T1000 (cell line): ENCODE results near the gene AK8.

Experiments
- DNase-seq: peaks from one replicate; lab custom pipeline; 2025; ENCODE audit warnings: mixed read lengths; lab: John Stamatoyannopoulos, UW

AK8 gene

GRCh38 chr9:132825430-132825829 lies 52.7 kb downstream of the AK8 start:
- no peak for DNase-seq

DNA sequence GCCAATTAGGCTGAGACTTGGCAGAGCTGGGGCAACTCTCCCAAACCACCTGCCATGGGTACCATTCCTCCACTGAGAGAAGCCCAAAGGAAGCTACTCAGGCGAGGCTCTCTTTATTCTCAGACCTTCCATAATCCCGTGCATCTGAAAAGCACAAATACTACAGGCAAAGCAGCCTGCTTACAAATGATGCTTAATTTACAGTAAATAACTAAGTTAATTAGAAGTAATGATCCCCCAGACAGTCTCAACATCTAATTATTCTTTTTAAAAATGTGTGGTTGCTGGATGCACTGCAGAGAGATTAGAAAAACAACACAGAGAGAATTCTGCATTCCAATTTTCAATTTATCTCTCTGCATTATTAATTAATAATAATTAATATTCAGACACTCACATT lies 53.1 kb downstream of the AK8 start:
- DNase-seq: no peak

DNA sequence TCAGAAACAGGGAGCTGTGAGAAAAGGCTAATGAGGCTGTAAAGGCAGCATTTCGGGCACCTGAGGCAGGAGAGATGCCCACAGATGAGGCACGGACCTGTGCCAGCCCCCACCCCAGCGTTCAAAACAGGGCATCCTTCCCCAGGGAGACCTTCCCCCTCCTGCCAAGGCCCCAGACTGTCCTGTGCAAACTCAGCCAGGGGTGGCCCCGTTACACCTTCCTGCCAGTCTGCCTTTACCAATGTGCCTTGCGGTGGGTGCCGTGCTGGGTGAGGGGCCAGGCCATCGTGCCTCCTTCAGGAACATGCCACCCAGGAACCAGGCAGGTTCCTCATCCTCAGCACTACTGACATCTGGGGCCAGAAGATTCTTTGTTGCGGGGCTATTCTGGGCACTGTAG lies 53.9 kb downstream of the AK8 start:
- DNase-seq: no peak

GRCh38 chr9:132823370-132824145 lies 54.5 kb downstream of the AK8 start:
- DNase-seq: no peak

DNA sequence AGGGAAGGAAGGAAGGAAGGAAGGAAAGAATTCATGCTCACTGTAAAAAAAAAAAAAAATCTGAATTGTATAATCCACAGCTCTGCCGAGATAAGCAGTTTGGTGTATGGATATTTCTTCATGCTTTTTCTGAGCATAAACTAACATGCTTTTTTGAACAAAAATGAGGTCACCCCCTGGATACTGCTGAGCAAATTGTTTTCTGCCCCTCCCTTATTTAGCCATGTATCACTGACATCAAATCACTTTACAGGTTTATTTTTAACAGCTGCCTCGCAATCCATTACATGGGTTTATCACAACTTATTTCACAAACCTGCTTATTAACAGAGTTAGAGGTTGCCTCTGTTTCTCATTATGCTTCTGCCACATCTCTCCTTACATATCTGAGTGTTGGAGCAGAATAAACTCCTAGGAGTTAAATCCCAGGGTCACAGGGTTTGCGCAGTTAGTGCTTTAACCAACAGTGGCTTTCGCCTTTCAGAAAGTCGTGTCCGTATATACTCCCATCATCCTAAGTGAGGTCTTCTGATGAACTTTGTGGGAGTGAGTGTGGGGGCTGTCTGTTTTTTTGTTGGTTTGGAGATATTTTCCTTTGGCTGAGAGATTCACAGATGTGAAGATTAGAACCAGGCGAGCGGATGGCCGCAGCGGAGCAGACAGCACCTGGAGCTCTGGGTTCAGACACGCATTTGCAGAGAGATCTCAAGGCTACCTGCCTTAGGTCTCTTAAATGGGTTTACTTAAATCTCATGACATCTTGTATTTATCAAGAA lies 57.7 kb downstream of the AK8 start:
- DNase-seq: no peak

GRCh38 chr9:132818588-132818987 lies 59.5 kb downstream of the AK8 start:
- DNase-seq: no peak

- no peak for DNase-seq
Observed at GRCh38 chr9:132814937-132815336, 63.1 kb downstream of the AK8 start.

- DNase-seq: no peak
Observed at GRCh38 chr9:132813115-132813771, 64.8 kb downstream of the AK8 start.

- no peak for DNase-seq
Observed at GRCh38 chr9:132811985-132812384, 66.1 kb downstream of the AK8 start.

GRCh38 chr9:132810314-132810713 lies 67.8 kb downstream of the AK8 start:
- DNase-seq: no peak

DNA sequence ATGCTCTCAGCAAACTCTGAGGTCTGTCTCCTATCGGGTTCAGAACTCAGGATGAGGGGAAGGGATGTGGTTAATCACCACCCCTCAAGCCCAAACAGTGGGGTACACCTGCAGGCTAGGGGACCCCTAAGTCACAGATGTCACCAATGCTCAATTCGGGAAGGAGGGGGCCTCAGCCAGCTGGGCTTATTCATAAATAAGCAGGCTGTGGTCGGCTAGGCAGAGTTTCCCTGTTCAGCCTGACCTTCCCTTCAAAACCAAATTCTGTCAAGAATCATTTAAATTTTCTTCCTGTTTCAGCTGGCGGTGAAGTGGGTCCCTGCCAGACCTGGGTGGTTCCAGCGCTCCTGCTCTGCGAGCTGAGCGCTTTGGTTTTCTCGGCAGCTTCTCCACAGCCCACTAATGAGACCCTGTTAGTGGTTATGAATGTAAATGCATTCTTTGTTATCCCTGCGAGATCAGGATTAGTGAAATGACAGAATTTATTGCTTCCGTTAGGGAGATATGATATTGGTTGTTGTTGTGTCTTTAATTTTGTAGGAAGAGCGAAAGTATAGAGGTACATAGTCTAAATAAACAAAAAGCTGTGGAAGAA lies 68.3 kb downstream of the AK8 start:
- DNase-seq: no peak

DNA sequence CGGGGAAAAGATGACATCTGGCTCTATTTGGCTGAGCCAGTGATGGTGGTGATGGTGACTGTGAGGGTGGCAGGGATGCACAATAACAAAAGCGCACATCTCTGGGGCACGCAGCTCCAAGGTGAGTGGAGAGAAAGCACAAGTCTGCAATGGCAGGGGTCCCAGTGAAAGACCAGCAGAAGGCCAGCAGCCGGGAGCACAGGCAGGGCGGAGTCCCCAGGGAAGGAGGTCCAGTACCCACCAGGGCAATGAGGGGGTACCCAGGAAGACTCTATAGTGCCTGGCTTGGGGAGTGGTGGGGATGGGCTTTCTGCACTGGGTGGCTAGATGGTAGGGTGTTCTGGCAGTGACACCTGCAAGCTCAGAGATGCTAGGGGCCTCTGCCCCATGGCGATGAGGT lies 69.4 kb downstream of the AK8 start:
- DNase-seq: no peak

GRCh38 chr9:132806723-132807421 lies 71.2 kb downstream of the AK8 start:
- DNase-seq: no peak

- no peak for DNase-seq
Observed at GRCh38 chr9:132806306-132806705, 71.8 kb downstream of the AK8 start.

- no peak for DNase-seq
Observed at GRCh38 chr9:132804576-132805295, 73.3 kb downstream of the AK8 start.

DNA sequence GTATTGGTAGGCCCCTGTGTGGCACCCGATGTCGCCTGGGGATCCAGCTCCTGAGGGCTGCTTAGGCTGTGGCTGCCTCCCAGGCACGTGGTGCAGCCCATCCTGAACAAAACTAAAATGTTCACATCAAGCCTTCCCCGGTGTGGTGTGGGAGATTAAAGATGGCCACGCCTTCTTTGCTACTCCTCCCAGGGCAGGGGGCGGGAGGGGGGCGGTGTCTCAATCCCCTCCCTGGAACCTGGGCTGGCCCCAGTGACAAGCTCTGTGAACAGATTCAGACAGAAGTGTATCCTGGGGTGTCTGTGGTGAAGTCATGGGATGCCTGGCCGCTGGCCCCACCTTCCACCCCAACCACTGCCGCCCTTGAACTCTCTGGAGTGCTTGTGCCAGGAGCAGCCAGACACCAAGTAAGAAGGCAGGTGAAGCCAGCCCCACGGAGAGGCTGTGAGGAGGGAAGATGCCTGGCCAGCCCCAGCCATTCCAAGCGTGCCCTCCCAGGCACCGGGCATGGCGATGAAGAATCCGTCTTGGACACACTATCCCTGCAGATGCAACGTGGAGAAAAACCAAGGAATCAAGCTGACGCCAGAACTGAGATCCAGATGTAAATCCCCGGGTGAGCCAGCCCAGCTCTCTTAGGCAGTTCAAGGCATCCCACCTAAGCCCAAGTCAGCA lies 75.8 kb downstream of the AK8 start:
- no peak for DNase-seq

DNA sequence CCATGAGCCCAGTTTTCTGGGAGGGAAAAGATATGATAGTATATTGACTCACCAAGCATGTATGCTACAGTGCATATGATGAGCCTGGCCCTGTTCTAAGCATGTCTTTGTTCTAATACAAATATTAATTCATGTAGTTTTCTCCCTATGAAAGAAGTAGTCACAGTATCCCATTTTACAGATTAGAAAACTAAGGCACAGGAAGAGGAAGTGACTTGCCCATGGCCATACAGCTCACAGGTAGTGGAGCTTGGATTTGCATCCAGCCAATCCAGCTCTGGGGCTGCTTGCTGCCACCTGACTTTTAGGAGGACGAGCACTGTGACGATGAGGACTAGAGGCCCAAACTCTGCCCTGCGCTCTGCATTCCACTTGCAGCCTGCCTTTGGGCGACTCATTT lies 76.4 kb downstream of the AK8 start:
- no peak for DNase-seq

DNA sequence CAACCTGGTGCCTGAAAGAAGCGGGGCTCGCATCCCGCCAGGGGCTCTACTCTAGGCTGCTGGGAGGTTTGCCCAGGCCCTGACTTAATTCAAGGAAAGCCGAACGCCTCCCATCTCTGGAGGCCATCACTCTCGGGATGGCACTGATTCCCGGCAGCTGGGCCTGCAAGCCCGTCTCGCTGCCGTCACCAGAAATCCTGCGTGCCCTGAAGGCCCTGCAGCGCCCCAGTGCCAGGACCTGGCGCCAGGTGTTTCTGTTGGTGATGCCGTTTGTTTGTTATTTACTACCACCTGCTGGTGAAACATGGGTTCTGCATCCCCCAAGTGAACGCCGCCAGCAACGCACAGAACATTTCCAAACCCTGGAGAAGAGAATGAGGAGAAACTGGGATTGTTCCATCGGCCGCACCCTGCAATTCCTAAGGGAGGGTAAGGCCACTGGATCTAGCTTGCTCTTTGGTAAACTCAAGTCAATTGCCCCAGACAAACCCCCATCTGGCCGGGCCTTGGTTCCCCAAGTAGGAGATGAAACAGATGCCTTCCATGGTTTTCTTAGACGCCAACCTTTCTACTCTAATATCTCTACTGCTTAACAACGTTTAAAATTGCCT lies 77.9 kb downstream of the AK8 start:
- peak; percentile 8 for DNase-seq

- no peak for DNase-seq
Observed at GRCh38 chr9:132798817-132799790, 79.0 kb downstream of the AK8 start.
